GM10266 (cell line): ENCODE measurements around the gene HSD3B1.

Experiments
- DNase-seq: peaks from one replicate; pipeline ENCODE4 v3.0.0; 2012; ENCODE audit errors: extremely low spot score
- TF ChIP-seq, protein P1 (sequence below): IDR thresholded peaks from 2 replicates; pipeline ENCODE4 v1.5.1; 2012; ENCODE audit warnings: mild to moderate bottlenecking, low read depth; ENCODE audit not compliant: control insufficient read depth, insufficient read depth; ENCODE audit errors: missing control alignments

The HSD3B1 gene

GRCh38 chr1:119470377-119470776 is 36.6 kb upstream of the HSD3B1 start:
- no peak for DNase-seq
- TF ChIP-seq, protein P1, sequence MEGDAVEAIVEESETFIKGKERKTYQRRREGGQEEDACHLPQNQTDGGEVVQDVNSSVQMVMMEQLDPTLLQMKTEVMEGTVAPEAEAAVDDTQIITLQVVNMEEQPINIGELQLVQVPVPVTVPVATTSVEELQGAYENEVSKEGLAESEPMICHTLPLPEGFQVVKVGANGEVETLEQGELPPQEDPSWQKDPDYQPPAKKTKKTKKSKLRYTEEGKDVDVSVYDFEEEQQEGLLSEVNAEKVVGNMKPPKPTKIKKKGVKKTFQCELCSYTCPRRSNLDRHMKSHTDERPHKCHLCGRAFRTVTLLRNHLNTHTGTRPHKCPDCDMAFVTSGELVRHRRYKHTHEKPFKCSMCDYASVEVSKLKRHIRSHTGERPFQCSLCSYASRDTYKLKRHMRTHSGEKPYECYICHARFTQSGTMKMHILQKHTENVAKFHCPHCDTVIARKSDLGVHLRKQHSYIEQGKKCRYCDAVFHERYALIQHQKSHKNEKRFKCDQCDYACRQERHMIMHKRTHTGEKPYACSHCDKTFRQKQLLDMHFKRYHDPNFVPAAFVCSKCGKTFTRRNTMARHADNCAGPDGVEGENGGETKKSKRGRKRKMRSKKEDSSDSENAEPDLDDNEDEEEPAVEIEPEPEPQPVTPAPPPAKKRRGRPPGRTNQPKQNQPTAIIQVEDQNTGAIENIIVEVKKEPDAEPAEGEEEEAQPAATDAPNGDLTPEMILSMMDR: no peak

GRCh38 chr1:119470958-119471357 is 36.1 kb upstream of the HSD3B1 start:
- DNase-seq: no peak
- TF ChIP-seq, protein P1: no peak

GRCh38 chr1:119471566-119471965 is 35.4 kb upstream of the HSD3B1 start:
- TF ChIP-seq, protein P1: no peak
- DNase-seq: no peak

GRCh38 chr1:119472080-119472818 is 34.8 kb upstream of the HSD3B1 start:
- TF ChIP-seq, protein P1: no peak
- DNase-seq: no peak

DNA sequence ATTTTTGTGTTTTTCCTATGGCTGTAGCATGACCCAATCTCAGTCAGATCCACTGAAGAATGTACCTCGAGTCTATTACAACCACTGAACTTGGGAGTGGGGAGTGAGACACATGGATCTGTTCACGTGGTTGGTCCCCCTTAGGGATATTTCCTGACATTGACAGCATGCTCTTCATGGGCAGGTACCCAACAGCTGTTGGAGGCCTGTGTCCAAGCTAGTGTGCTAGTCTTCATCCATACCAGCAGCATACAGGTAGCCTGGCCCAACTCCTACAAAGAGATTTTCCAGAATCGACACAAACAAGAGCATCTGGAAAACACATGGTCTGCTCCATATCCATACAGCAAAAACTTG is 34.2 kb upstream of the HSD3B1 start:
- TF ChIP-seq, protein P1: no peak
- no peak for DNase-seq

DNA sequence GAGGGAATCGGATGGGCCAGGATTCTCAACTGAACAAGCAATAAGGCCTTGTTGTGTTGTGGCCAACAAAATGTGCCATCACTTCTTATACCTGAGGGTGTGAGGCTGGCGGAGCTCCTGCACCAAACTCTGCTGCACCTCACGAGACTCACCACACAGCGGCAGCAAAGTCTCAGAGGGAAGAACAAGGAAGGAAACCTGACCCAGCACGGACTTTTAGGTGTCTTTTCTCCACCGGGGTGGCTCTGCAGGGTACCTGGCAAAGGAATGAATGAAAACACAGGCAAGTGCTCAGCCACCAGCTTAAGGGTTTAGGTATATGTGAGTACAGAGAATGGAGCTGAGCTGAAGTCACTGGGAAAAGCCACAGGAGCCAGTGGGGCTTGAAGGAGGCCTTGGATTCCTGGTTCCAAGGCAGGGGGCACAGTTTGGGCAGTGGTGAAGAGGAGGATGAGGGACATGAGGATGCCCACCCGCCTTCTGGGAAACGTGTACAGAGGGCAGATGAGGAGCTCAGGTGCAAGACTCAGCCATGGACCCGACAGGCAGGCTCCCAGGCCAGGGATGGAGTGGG is 31.1 kb upstream of the HSD3B1 start:
- TF ChIP-seq, protein P1: peak; percentile 71

DNA sequence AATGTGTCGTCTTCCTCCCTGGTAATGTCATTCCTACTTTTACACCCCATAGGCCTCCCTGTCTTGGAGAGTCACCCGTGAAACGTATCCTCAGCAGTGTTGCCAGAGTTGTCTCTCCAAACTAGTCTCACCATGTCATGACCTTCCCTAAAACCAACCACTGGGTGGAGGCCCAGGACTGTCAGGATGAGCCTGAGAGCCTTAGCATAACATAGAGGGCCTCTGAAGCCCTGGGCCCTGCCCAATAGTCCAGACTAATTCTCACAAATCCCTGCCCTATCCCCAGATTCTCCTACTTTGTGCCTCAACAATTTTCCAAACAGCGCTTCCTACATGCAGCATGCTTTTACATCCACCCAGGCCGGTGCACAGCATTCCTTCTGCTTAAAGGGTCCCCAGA is 29.3 kb upstream of the HSD3B1 start:
- no peak for DNase-seq
- TF ChIP-seq, protein P1: no peak

More for the DNA sequence above, 31.1 kb upstream of the HSD3B1 start:
- DNase-seq: peak; percentile 60
